ENCODE results near the gene MRPS30. TPM values are rescaled to one million over a fixed set of nuclear protein-coding genes. Genes with fewer than 3 reads are reported as not detected.

The MRPS30 gene
- total RNA-seq, 4 donors from 2014 or later = 38.0 to 60.3 (median 49.5) TPM

- WGBS, 2 donors = 56 to 61% methylated on average over 3 of the region's 3 CpGs
Measured at GRCh38 chr5:44860267-44860666, 51.5 kb downstream of the MRPS30 start.

GRCh38 chr5:44862808-44863207 is 54.1 kb downstream of the MRPS30 start:
- WGBS, 2 donors = 38 to 47% methylated on average over 1 of the region's 1 CpG

More at GRCh38 chr5:44860267-44860666, 51.5 kb downstream of the MRPS30 start:
- no peaks in the 10 kb centered on the region for H3K9me3 ChIP-seq
- TF ChIP-seq POLR2A (IDR thresholded peaks at IDR 0.05) (no peak), CTCF (IDR thresholded peaks at IDR 0.05) (no peak)
- no peaks in the 10 kb centered on the region for H3K36me3 ChIP-seq
- H3K4me1 ChIP-seq = no peaks in the 10 kb centered on the region
- H3K4me3 ChIP-seq = no peak overlapping the region
- intact Hi-C loops (cut with DNase I) = no loop called here
- H3K27ac ChIP-seq = no peak overlapping the region
- DNase-seq = no peak
- no peaks in the 10 kb centered on the region for H3K27me3 ChIP-seq

More at GRCh38 chr5:44862808-44863207, 54.1 kb downstream of the MRPS30 start:
- H3K9me3 ChIP-seq = no peaks in the 10 kb centered on the region
- H3K36me3 ChIP-seq = no peaks in the 10 kb centered on the region
- DNase-seq = no peak
- no peaks in the 10 kb centered on the region for H3K4me1 ChIP-seq
- no peaks in the 10 kb centered on the region for H3K27me3 ChIP-seq
- no peak overlapping the region for H3K4me3 ChIP-seq
- no peak for TF ChIP-seq POLR2A (IDR thresholded peaks at IDR 0.05)
- TF ChIP-seq CTCF (IDR thresholded peaks at IDR 0.05) = no peak
- intact Hi-C loops (cut with DNase I) = no loop called here
- no peak overlapping the region for H3K27ac ChIP-seq
